Measurements from ENCODE around the gene GPR158. TPM values are rescaled to one million over a fixed set of nuclear protein-coding genes. Genes with fewer than 3 reads are reported as not detected.

Gene GPR158
- total and polyA plus RNA-seq, 2 of the 8 experiments (the other 6 are each of a cell fraction or from before 2014, with no cell fraction given): 0.14 to 0.78 TPM

DNA sequence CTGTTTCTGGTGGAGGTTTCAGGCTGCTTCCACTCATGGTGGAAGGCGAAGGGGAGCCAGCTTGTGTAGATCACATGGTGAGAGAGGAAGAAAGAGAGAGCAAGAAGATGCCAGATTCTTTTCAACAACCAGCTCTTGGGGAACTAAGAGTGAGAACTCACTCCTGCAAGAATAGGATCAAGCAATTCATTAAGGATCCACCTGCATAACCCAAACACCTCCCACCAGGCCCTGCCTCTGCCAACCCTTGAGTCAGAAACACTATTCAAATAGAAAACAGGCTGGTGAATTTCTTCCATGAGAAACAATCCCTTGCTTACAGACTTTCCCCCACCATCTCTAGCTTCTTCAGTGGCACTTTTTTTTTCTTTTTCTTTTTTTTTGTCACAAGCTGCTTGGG lies 317.2 kb downstream of the GPR158 start:
- POLR2A ChIA-PET (ENCODE audit: partially characterized antibody): interaction anchor here (0.7 kb wide), 1 partner anchor 9 kb away, joined by 3 read pairs; no protein-coding TSS in a partner anchor
- Histone ChIP-seq H4K8ac (ENCODE audit: extremely low read depth, insufficient read depth, low read length) (no peak overlapping the region), H3K9me3 (ENCODE audit: insufficient read depth in 2 of 2, low read depth in 1 of 2, low read length in 1 of 2) (no peaks in the 10 kb centered on the region), H3K4me1 (replicated peaks in 1 of 4; ENCODE audit: control insufficient read depth in 3 of 4, insufficient read depth in 4 of 4, low read length in 3 of 4) (peaks cover 0 to 16% (median 1%) of the 10 kb centered on the region in 4 experiments; a peak in 1 of 7 replicates), H3K27me3 (replicated peaks in 1 of 4; ENCODE audit: control insufficient read depth in 3 of 4, extremely low read depth in 1 of 4, insufficient read depth in 3 of 4, low read length in 3 of 4) (no peaks in the 10 kb centered on the region), H2AK5ac (ENCODE audit: low read depth, low read length) (no peak overlapping the region), H2BK120ac (replicated peaks; ENCODE audit: low read depth, low read length) (no peak overlapping the region), H3K27ac (ENCODE audit: low read depth, low read length) (no peak overlapping the region), H2BK12ac (ENCODE audit: low read depth, low read length) (no peak overlapping the region), H4K20me1 (replicated peaks in 1 of 2; ENCODE audit: control insufficient read depth in 1 of 2, insufficient read depth in 2 of 2, low read length in 2 of 2) (no peaks in the 10 kb centered on the region), H3K18ac (ENCODE audit: extremely low read depth, low read length) (no peak overlapping the region), H3K14ac (ENCODE audit: insufficient read length) (no peak overlapping the region), H3K4ac (replicated peaks; ENCODE audit: insufficient read length, low read depth, low read length) (no peak overlapping the region), H3K23ac (ENCODE audit: insufficient read length) (no peak overlapping the region), H2BK20ac (ENCODE audit: low read length) (no peak overlapping the region), H3K56ac (replicated peaks; ENCODE audit: insufficient read length, low read depth, low read length) (no peak overlapping the region), H3K23me2 (ENCODE audit: low read depth, low read length) (no peaks in the 10 kb centered on the region), H2AFZ (ENCODE audit: low read length) (no peak overlapping the region), H4K91ac (replicated peaks; ENCODE audit: insufficient read length, low read length) (no peak overlapping the region), H2BK15ac (ENCODE audit: low read length) (no peak overlapping the region), H3K9ac (replicated peaks in 1 of 4; ENCODE audit: extremely low read depth in 1 of 4, low read depth in 3 of 4, low read length in 3 of 4) (no peak overlapping the region), H3K4me3 (ENCODE audit: extremely low read depth in 1 of 4, insufficient read depth in 2 of 4, low read depth in 3 of 4, low read length in 4 of 4) (no peak overlapping the region; a peak in 1 of 8 replicates), H2BK5ac (ENCODE audit: low read depth, low read length) (no peak overlapping the region), H3K79me1 (ENCODE audit: low read depth, low read length) (no peaks in the 10 kb centered on the region), H3K79me2 (ENCODE audit: control insufficient read depth in 1 of 2, insufficient read depth in 2 of 2, low read length in 2 of 2) (no peaks in the 10 kb centered on the region), H3K4me2 (ENCODE audit: insufficient read depth in 1 of 2, low read depth in 2 of 2, low read length in 2 of 2) (no peak overlapping the region; a peak in 1 of 4 replicates), H4K5ac (ENCODE audit: insufficient read length, low read depth, low read length) (no peak overlapping the region), H3K36me3 (ENCODE audit: control insufficient read depth in 2 of 4, insufficient read depth in 4 of 4, low read length in 3 of 4) (no peaks in the 10 kb centered on the region)
- DNase-seq (ENCODE audit: low read depth in 1 of 2, low spot score in 2 of 2) (no peak), FAIRE-seq (no peak)
- WGBS, 2 experiments (ENCODE audit: extremely low coverage in 1 of 2, insufficient coverage in 1 of 2, insufficient read length in 1 of 2, insufficient replicate concordance in 2 of 2, low coverage in 1 of 2, low lambda C conversion rate in 2 of 2, missing lambda C conversion rate in 1 of 2): 75% methylated on average over 1 of the region's 1 CpG; no CpG with 5 or more reads in 1 of the 2 experiments
- TF ChIP-seq E2F6 (IDR thresholded peaks at IDR 0.05) (no peak), BCL11A (IDR thresholded peaks at IDR 0.05; ENCODE audit: low read depth in 2 of 2, low read length in 2 of 2) (no peak), TBP (IDR thresholded peaks at IDR 0.05; ENCODE audit: low read depth, low read length) (no peak), CTBP2 (IDR thresholded peaks at IDR 0.05; ENCODE audit: borderline replicate concordance, insufficient read depth, insufficient read length, low read length) (no peak)
- TF ChIP-seq, protein P1, sequence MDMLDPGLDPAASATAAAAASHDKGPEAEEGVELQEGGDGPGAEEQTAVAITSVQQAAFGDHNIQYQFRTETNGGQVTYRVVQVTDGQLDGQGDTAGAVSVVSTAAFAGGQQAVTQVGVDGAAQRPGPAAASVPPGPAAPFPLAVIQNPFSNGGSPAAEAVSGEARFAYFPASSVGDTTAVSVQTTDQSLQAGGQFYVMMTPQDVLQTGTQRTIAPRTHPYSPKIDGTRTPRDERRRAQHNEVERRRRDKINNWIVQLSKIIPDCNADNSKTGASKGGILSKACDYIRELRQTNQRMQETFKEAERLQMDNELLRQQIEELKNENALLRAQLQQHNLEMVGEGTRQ (IDR thresholded peaks at IDR 0.05; ENCODE audit: low read length): no peak
- CTCF ChIA-PET (ENCODE audit: partially characterized antibody): interaction anchor here (0.7 to 1.4 kb wide), 3 partner anchors 13 to 952 kb away, joined by 3 to 4 read pairs (median 3); no protein-coding TSS in a partner anchor
